NCI-H526 treated with DMSO at 0.1 percent for 48 hours (cell line): ENCODE data around the gene ACBD3.
A peak's percentile ranks its signal among the peaks of the same experiment; 100 is the strongest.

Source experiments
- DNase-seq: peaks from one replicate; lab custom pipeline; 2025; lab: John Stamatoyannopoulos, UW

The ACBD3 gene

GRCh38 chr1:226111883-226112261, 74.7 kb downstream of the ACBD3 start:
- DNase-seq, result no peak

GRCh38 chr1:226111098-226111882, 75.3 kb downstream of the ACBD3 start:
- no peak for DNase-seq

GRCh38 chr1:226110249-226111097, 76.1 kb downstream of the ACBD3 start:
- no peak for DNase-seq

GRCh38 chr1:226109829-226110248, 76.7 kb downstream of the ACBD3 start:
- peak; percentile 39 for DNase-seq

GRCh38 chr1:226108935-226109828, 77.4 kb downstream of the ACBD3 start:
- DNase-seq, result no peak

GRCh38 chr1:226107471-226108460, 78.8 kb downstream of the ACBD3 start:
- DNase-seq, result no peak

- DNase-seq, result no peak
These were observed 81.8 kb downstream of the ACBD3 start for GRCh38 chr1:226104671-226105121.

DNA sequence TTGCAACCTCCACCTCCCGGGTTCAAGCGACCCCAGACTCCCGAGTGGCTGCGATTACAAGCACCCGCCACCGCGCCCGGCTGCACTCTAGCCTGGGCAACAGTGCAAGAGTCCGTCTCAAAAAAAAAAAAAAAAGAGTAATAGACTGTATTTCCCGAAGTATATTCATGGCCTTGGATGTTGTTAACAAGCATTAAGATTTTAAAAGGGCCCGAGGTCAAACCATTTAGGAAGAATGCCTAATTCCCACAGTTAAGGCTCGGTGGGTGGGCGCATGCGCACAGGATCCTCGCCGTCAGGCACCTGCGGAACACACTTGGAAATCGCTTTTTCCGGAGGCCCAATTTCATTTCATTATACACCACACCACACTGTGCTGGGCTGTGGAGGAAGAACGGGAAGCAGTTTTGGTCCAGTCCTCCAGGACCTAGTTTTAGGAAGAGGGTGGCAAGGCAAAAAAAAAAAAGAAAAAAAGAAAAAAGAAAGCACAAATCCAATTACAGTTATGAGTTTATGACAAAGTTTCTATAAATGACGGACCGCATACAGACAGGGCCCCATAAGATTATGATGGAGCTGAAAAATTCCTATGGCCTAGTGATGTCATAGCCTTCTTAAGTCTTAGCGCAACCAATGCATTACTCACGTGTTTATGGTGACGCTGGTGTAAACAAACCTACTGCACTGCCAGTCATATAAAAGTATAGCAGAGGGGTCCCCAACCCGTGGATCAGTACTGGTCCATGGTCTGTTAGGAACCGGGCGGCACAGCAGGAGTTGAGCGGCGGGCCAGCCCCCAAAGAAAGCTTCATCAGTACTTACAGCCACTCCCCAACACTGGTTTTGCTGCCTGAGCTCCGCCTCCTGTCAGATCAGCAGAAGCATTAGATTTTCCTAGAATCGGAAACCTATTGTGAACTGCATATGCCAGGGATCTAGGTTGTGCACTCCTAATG, 85.8 kb downstream of the ACBD3 start:
- DNase-seq, result no peak

GRCh38 chr1:226098870-226099835, 87.4 kb downstream of the ACBD3 start:
- no peak for DNase-seq

DNA sequence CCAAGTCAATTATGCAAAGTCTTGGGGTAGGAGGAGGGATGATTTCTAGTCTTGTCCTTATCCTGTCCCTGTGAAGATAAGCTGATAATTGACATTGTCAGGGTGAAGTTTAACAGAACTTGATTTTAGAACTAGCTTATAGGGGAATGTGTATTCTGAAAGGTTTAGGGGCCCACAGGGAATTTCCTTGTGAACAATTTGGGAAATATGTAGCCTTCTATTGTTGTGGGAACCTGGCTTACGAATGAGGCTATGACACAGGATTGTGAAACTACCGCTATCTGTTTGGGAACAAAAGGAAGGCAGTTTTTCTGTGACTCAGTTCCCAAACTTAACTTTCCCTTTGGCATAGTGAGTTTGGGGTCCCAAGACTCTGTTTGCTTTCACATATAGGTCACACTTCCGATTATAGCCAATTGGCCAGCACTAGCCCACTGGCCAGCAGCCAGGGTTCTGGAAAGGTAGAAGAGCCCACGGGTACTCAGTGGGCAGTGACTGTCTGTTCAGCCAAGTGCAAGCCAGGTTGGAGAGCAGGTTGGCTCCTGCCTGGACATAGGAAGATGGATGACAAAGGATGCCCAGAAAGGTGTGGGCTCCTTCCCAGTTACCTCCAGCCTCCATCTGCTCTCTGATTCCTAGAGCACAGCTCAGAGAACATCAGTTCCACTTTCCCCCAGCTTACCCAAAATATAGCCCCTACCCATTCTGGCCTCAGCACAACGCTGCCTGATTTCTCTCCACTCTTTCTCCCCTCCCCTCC, 88.5 kb downstream of the ACBD3 start:
- no peak for DNase-seq

- no peak for DNase-seq
These were observed 91.3 kb downstream of the ACBD3 start for GRCh38 chr1:226095286-226095685.
